ENCODE measurements around the gene EXD1. TPM values are rescaled to one million over a fixed set of nuclear protein-coding genes. Genes with fewer than 3 reads are reported as not detected.
"Not testable (repeated sequence)": the region's sequence is repeated elsewhere in the genome, so short reads cannot be mapped to it uniquely, and the experiment has no call there.

EXD1 gene
- total and polyA plus RNA-seq, 10 donors: not detected

DNA sequence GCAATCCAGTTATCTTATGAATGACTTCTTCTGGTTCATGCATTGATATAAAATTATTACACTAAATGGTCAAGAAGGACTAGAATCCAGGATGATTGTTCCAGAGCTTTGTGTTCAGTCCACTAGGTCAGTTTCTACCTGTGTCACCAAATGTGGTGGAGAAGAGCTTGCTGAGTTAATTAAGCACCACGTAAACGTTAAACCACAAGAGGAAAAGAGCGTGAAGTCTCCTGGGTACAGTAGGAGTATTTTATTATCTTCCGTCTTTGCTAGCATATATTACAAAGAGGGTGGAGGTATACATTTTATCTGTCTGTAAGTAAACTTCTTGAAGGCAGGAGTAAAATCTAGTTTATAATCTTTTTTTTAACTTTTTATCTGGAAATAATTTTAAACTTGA is 24.0 kb upstream of the EXD1 start:
- Histone ChIP-seq H3K4me3 (no peak overlapping the region), H3K27ac (no peak overlapping the region), H3K4me1 (peaks cover 0 to 36% (median 12%) of the 10 kb centered on the region in 6 donors), H3K36me3 (peaks cover 0 to 74% (median 7%) of the 10 kb centered on the region in 6 donors), H3K9me3 (no peaks in the 10 kb centered on the region), H3K27me3 (replicated peaks in 1 of 7) (no peaks in the 10 kb centered on the region)
- TF ChIP-seq POLR2AphosphoS5 (IDR thresholded peaks at IDR 0.05) (no peak), POLR2A (IDR thresholded peaks at IDR 0.05) (no peak)
- TF ChIP-seq, protein P1, sequence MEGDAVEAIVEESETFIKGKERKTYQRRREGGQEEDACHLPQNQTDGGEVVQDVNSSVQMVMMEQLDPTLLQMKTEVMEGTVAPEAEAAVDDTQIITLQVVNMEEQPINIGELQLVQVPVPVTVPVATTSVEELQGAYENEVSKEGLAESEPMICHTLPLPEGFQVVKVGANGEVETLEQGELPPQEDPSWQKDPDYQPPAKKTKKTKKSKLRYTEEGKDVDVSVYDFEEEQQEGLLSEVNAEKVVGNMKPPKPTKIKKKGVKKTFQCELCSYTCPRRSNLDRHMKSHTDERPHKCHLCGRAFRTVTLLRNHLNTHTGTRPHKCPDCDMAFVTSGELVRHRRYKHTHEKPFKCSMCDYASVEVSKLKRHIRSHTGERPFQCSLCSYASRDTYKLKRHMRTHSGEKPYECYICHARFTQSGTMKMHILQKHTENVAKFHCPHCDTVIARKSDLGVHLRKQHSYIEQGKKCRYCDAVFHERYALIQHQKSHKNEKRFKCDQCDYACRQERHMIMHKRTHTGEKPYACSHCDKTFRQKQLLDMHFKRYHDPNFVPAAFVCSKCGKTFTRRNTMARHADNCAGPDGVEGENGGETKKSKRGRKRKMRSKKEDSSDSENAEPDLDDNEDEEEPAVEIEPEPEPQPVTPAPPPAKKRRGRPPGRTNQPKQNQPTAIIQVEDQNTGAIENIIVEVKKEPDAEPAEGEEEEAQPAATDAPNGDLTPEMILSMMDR (IDR thresholded peaks at IDR 0.05 in 8 of 11, conservative IDR thresholded peaks at IDR 0.05 in 3 of 11): no peak
- intact Hi-C loops (cut with DNase I; ENCODE audit: low total_unique reads): no loop called here
- no peak for DNase-seq
- 54 to 62% (median 59%) methylated on average over 4 of the region's 4 CpGs for WGBS, 5 donors

GRCh38 chr15:41251411-41251810 is 20.9 kb upstream of the EXD1 start:
- no peak for DNase-seq
- Histone ChIP-seq H3K4me1 (peaks cover 0 to 18% (median 0%) of the 10 kb centered on the region in 6 donors), H3K9me3 (no peaks in the 10 kb centered on the region), H3K4me3 (no peak overlapping the region), H3K27me3 (replicated peaks in 1 of 7) (no peaks in the 10 kb centered on the region), H3K36me3 (peaks cover 0 to 82% (median 4%) of the 10 kb centered on the region in 6 donors), H3K27ac (no peak overlapping the region)
- WGBS, 5 donors: 96 to 98% (median 97%) methylated on average over 5 of the region's 5 CpGs
- TF ChIP-seq, protein P1 (IDR thresholded peaks at IDR 0.05 in 8 of 11, conservative IDR thresholded peaks at IDR 0.05 in 3 of 11): no peak
- no peak for TF ChIP-seq POLR2A (IDR thresholded peaks at IDR 0.05)
- no peak for TF ChIP-seq POLR2AphosphoS5 (IDR thresholded peaks at IDR 0.05)
- intact Hi-C loops (cut with DNase I; ENCODE audit: low total_unique reads): no loop called here

DNA sequence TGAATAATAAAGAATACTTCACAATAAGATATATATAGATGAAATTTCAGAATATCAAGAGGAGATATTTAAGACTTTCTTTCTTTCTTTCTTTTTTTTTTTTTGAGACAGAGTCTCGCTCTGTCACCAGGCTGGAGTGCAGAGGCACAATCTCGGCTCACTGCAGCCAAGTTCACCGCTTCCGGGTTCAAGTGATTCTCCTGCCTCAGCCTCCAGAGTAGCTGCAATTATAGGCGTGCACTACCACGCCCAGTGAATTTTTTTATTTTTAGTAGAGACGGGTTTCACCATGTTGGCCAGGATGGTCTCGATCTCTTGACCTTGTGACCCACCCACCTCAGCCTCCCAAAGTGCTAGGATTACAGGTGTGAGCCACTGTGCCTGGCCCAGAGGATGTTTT is 20.2 kb upstream of the EXD1 start:
- peaks cover 0 to 12% (median 0%) of the 10 kb centered on the region in 6 donors for H3K4me1 ChIP-seq
- DNase-seq; H3K9me3 ChIP-seq; H3K27me3 ChIP-seq (replicated peaks in 1 of 7); intact Hi-C loops (cut with DNase I; ENCODE audit: low total_unique reads); H3K4me3 ChIP-seq; H3K27ac ChIP-seq: not testable (repeated sequence)
- WGBS, 5 donors: 82 to 96% (median 91%) methylated on average over 8 of the region's 8 CpGs
- peaks cover 0 to 88% (median 6%) of the 10 kb centered on the region in 6 donors for H3K36me3 ChIP-seq

DNA sequence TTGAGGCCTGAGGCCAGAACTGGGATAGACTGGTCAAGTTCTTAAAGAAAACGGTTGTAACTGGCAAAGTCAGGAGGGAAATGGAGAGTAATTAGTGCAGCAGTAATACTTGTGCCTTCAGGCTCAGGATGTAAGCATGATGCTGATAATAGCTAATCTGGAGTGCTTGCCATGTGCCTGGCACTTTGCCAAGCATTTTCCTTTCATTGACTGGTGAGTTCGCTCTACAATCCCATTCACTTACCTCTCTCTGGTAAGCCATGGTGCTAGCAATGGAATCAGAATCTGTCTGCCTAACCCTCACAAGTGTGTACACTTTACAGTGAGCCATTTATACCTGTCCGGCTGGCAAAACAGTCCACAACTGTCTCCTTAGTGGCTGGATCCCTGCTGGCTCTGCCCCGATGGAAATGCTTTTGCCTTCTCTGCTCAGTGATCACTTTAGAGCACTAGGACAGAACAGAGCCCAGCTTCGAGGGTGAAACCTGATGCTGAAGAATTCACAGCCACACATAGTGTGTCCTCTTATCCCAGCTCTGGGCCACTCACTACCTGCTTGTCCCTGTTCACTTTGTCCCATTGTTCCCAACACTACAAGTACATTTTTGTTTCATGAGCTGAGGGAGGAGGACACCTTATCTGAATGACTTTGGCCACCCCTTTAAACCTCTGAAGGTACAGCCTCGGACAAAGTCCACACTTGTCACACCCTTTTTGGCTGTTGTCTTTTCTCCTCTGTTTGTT is 10.8 kb upstream of the EXD1 start:
- Histone ChIP-seq H3K9me3 (no peaks in the 10 kb centered on the region), H3K36me3 (peaks cover 0 to 56% (median 18%) of the 10 kb centered on the region in 6 donors), H3K27me3 (replicated peaks in 1 of 7) (no peaks in the 10 kb centered on the region), H3K27ac (no peak overlapping the region), H3K4me3 (no peak overlapping the region), H3K4me1 (peaks cover 0 to 11% (median 0%) of the 10 kb centered on the region in 6 donors)
- 79 to 88% (median 84%) methylated on average over 6 of the region's 6 CpGs for WGBS, 5 donors
- TF ChIP-seq POLR2AphosphoS5 (IDR thresholded peaks at IDR 0.05) (no peak), POLR2A (IDR thresholded peaks at IDR 0.05) (no peak)
- TF ChIP-seq, protein P1 (IDR thresholded peaks at IDR 0.05 in 8 of 11, conservative IDR thresholded peaks at IDR 0.05 in 3 of 11): no peak
- intact Hi-C loops (cut with DNase I; ENCODE audit: low total_unique reads): no loop called here
- no peak for DNase-seq

All from spleen (tissue), 11 donors.